Measurements from ENCODE around the gene FBL. TPM values are rescaled to one million over a fixed set of nuclear protein-coding genes. Genes with fewer than 3 reads are reported as not detected.
"Not testable (repeated sequence)": the region's sequence is repeated elsewhere in the genome, so short reads cannot be mapped to it uniquely, and the experiment has no call there.

The FBL gene
- total and polyA plus RNA-seq, 3 experiments from 2014 or later, result 182 to 682 (median 661) TPM

DNA sequence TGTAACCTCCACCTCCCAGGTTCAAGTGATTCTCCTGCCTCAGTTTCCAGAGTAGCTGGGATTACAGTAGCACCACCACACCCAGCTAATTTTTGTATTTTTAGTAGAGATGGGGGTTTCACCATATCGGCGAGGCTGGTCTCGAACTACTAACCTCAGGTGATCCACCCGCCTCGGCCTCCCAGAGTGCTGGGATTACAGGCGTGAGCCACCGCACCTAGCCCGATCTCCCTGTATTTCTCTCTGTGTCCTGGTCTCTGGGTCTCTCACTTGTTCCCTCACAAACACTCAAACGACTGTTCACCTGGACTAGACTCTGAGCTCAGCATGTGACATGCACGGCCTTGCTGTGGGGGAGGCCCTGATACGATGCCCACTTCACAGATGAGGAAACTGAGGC, 32.7 kb upstream of the FBL start:
- H3K9me3 ChIP-seq (ENCODE audit: low read length); POLR2A ChIA-PET; DNase-seq; H3K4me3 Mint-ChIP-seq; H3K27me3 Mint-ChIP-seq; H3K27me3 ChIP-seq (ENCODE audit: insufficient read depth, low read length, poor library complexity, severe bottlenecking); H3K9me3 Mint-ChIP-seq; H3K27ac ChIP-seq (ENCODE audit: low read depth, low read length); H3K36me3 ChIP-seq (ENCODE audit: insufficient read depth, low read length); CTCF ChIA-PET; H3K27ac Mint-ChIP-seq; H3K4me1 ChIP-seq (ENCODE audit: insufficient read depth, low read length); H3K4me3 ChIP-seq (ENCODE audit: low read length); H3K4me1 Mint-ChIP-seq: not testable (repeated sequence)
- peaks cover 0 to 20% (median 0%) of the 10 kb centered on the region in 3 donors for H3K36me3 Mint-ChIP-seq

DNA sequence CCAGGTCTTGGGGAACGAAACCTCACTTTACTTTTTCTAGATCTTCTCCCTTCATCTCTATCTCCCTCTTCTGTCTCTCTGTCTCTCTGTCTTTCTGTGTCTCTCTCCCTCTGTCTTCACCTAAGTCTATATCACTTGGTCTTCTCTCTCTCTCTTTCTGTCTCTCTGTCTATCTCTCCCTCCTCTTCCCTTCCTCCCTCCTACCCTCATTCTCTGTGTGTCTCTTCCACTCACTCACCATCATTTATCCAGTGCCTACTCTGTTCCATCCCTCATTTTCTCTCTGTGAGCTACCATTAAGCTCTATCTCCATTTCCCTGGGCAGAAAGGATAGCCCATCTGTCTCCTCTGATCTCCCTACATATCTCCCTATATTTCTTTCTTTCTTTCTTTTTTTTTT, 32.2 kb upstream of the FBL start:
- no peak overlapping the region for H3K4me3 Mint-ChIP-seq
- H3K4me1 ChIP-seq (ENCODE audit: insufficient read depth, low read length), result no peaks in the 10 kb centered on the region
- no peaks in the 10 kb centered on the region for H3K9me3 Mint-ChIP-seq
- no peak overlapping the region for H3K27ac ChIP-seq (ENCODE audit: low read depth, low read length)
- H3K36me3 ChIP-seq (ENCODE audit: insufficient read depth, low read length), result no peaks in the 10 kb centered on the region
- H3K4me1 Mint-ChIP-seq, result peaks cover 0 to 4% (median 0%) of the 10 kb centered on the region in 3 donors
- no peak for DNase-seq
- H3K4me3 ChIP-seq (ENCODE audit: low read length), result no peak overlapping the region
- H3K9me3 ChIP-seq (ENCODE audit: low read length), result no peaks in the 10 kb centered on the region
- ChIA-PET POLR2A (no interaction called here), CTCF (no interaction called here)
- no peaks in the 10 kb centered on the region for H3K27me3 Mint-ChIP-seq
- peaks cover 0 to 20% (median 0%) of the 10 kb centered on the region in 3 donors for H3K36me3 Mint-ChIP-seq
- H3K27ac Mint-ChIP-seq, result peak overlapping the region in 3 of 8 donors; percentile 1 to 81 (median 66)
- H3K27me3 ChIP-seq (ENCODE audit: insufficient read depth, low read length, poor library complexity, severe bottlenecking), result no peaks in the 10 kb centered on the region

DNA sequence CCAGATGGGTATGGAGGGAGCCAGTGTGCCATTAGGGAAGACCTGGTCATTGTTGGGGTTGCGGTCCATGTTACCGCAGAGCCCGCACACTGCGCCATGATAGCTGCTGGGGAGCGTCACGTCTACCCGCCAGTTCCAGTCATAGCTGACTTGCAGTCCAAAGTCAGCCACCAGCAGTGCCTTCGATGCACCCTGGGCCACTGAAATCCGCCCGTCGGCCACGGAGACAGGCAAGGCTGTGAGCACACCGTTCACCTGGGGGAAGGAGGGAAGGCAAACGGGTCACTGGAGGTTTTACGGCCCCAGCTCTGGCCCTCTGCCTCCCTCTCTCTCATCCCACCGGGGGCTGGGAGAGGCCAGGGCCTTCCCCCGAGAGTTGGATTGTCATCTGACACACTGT, 31.8 kb upstream of the FBL start:
- H3K27ac ChIP-seq (ENCODE audit: low read depth, low read length); H3K27me3 ChIP-seq (ENCODE audit: insufficient read depth, low read length, poor library complexity, severe bottlenecking); H3K9me3 Mint-ChIP-seq; H3K4me1 ChIP-seq (ENCODE audit: insufficient read depth, low read length); POLR2A ChIA-PET; H3K4me3 ChIP-seq (ENCODE audit: low read length); H3K27me3 Mint-ChIP-seq; H3K27ac Mint-ChIP-seq; H3K4me3 Mint-ChIP-seq; CTCF ChIA-PET; H3K36me3 ChIP-seq (ENCODE audit: insufficient read depth, low read length); H3K9me3 ChIP-seq (ENCODE audit: low read length); DNase-seq; H3K4me1 Mint-ChIP-seq: not testable (repeated sequence)
- H3K36me3 Mint-ChIP-seq, result peaks cover 0 to 20% (median 0%) of the 10 kb centered on the region in 3 donors

DNA sequence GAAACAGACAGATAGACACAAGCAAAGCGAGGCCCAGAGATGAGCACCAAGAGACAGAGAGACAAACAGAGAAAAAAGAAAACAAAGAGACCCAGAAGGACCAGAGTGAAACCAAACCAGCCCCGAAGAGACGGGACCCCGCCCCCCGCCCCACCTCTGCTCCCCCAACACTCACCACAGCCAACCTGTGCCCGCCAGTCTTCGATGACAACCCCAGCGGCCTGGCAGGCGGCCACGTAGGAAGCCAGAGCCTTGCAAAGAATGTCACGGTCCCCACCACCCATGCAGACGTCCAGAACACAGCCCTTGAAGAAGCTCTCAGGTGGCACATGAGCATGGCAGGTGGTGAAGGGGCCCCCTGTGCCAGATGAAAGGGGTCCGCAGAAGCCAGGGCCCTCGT, 31.3 kb upstream of the FBL start:
- CTCF ChIA-PET, POLR2A ChIA-PET, H3K27me3 Mint-ChIP-seq: not testable (repeated sequence)

DNA sequence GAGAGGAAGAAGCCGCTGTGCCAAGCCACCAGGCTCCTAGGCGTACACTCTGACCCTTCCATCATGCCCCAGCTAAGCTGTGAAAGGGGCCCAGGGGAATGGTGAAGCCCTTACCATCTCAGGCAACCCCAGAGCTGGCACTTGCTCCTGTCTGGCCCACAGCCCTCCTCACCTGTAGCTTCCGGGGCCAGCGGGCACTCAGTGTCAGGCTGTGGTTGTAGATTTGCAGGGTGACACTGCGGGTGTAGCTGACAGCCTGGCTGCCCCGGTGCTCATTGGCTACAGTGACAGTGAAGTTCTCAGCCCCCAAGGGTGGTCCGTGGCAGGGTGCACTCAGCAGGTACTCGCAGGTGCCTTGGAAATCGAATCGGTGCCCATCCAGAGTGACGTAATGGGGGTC, 30.3 kb upstream of the FBL start:
- CTCF ChIA-PET; DNase-seq; H3K4me3 Mint-ChIP-seq; POLR2A ChIA-PET; H3K4me1 Mint-ChIP-seq; H3K4me3 ChIP-seq (ENCODE audit: low read length); H3K27ac ChIP-seq (ENCODE audit: low read depth, low read length); H3K27me3 Mint-ChIP-seq; H3K9me3 Mint-ChIP-seq; H3K27ac Mint-ChIP-seq; H3K4me1 ChIP-seq (ENCODE audit: insufficient read depth, low read length); H3K9me3 ChIP-seq (ENCODE audit: low read length); H3K36me3 ChIP-seq (ENCODE audit: insufficient read depth, low read length); H3K27me3 ChIP-seq (ENCODE audit: insufficient read depth, low read length, poor library complexity, severe bottlenecking): not testable (repeated sequence)
- H3K36me3 Mint-ChIP-seq, result peaks cover 0 to 22% (median 0%) of the 10 kb centered on the region in 3 donors

More for the DNA sequence above, 31.3 kb upstream of the FBL start:
- DNase-seq, result peak in 2 of 5 donors; percentile 34 to 65
- H3K27ac ChIP-seq (ENCODE audit: low read depth, low read length); H3K4me1 ChIP-seq (ENCODE audit: insufficient read depth, low read length); H3K4me1 Mint-ChIP-seq; H3K27me3 ChIP-seq (ENCODE audit: insufficient read depth, low read length, poor library complexity, severe bottlenecking); H3K9me3 ChIP-seq (ENCODE audit: low read length); H3K4me3 ChIP-seq (ENCODE audit: low read length); H3K36me3 ChIP-seq (ENCODE audit: insufficient read depth, low read length); H3K4me3 Mint-ChIP-seq; H3K9me3 Mint-ChIP-seq: not testable (repeated sequence)
- H3K27ac Mint-ChIP-seq, result peak overlapping the region in 2 of 8 donors; percentile 38 to 47
- H3K36me3 Mint-ChIP-seq, result peaks cover 0 to 20% (median 0%) of the 10 kb centered on the region in 3 donors

DNA sequence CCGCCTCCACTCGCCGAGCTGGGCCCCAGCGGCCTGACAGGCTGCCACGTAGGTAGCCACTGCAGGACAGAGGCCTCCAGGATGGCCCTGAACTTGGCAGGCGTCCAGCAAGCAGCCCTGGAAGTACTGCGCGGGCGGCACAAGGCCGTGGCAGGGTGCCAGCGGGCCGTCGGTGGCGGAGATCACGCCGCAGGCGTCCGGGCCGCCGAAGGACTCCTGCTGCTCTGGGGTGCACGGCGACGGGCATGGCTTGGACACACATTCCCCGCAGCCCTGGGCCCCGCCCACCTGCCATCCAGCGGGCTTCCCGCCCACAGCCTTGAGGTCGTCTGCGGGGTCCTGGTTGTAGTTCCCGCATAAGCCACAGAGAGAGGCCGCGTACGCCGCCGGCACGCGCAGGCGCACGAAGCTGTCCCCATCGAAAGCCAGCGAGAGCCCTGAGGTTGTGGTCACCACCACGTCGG, 29.3 kb upstream of the FBL start:
- H3K4me1 Mint-ChIP-seq; H3K27me3 Mint-ChIP-seq; H3K9me3 Mint-ChIP-seq; H3K36me3 ChIP-seq (ENCODE audit: insufficient read depth, low read length); H3K27ac Mint-ChIP-seq; H3K4me3 Mint-ChIP-seq; DNase-seq; POLR2A ChIA-PET; H3K4me1 ChIP-seq (ENCODE audit: insufficient read depth, low read length); H3K4me3 ChIP-seq (ENCODE audit: low read length); CTCF ChIA-PET; H3K9me3 ChIP-seq (ENCODE audit: low read length); H3K27ac ChIP-seq (ENCODE audit: low read depth, low read length); H3K27me3 ChIP-seq (ENCODE audit: insufficient read depth, low read length, poor library complexity, severe bottlenecking): not testable (repeated sequence)
- peaks cover 0 to 27% (median 0%) of the 10 kb centered on the region in 3 donors for H3K36me3 Mint-ChIP-seq

DNA sequence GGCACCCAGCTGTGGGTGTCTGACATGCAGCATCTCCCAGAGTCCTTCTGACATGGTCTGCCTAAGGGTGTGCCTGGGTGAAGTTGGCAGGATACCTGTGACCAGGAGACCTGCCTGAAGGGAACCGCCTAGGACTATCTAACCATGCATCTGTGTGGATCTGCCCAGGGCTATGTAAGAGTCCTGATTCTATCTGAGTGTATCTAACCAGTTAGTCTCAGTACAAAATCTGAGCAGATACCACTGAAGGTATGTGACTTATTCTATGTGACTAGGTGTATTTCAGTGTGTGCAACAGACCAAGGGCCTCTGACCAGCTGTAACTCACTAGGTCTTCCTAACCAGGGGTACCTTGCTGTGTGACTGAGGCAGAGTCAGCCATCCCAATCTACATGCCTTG, 28.2 kb upstream of the FBL start:
- Histone ChIP-seq H3K36me3 (ENCODE audit: insufficient read depth, low read length) (no peaks in the 10 kb centered on the region), H3K27me3 (ENCODE audit: insufficient read depth, low read length, poor library complexity, severe bottlenecking) (no peaks in the 10 kb centered on the region), H3K4me1 (ENCODE audit: insufficient read depth, low read length) (no peaks in the 10 kb centered on the region), H3K9me3 (ENCODE audit: low read length) (no peaks in the 10 kb centered on the region), H3K4me3 (ENCODE audit: low read length) (no peak overlapping the region), H3K27ac (ENCODE audit: low read depth, low read length) (no peak overlapping the region)
- POLR2A ChIA-PET, result no interaction called here
- Mint-ChIP-seq H3K27me3 (no peaks in the 10 kb centered on the region), H3K9me3 (no peaks in the 10 kb centered on the region), H3K4me1 (no peaks in the 10 kb centered on the region), H3K4me3 (no peak overlapping the region), H3K36me3 (peaks cover 0 to 32% (median 4%) of the 10 kb centered on the region in 3 donors), H3K27ac (no peak overlapping the region)
- CTCF ChIA-PET, result no interaction called here
- no peak for DNase-seq

DNA sequence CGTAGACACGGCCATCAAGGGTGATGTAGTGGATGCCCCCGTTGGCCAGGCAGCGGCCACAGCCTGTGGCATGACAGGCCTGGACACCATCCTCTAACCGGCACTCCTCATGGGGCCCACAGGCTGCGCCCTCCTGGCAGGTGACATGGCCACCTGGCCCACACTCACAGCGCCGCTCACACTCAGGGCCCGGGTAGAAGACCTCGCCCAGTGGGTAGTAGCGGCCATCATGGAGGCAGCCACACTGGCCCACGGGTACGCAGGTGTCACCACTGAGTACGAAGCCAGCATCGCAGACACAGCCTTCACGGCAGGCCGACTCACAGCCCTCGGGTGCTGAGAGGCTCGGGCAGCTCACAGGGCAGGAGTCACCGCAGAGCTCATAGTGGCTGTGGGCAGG, 27.2 kb upstream of the FBL start:
- H3K36me3 Mint-ChIP-seq, result peaks cover 0 to 34% (median 4%) of the 10 kb centered on the region in 3 donors
- H3K9me3 ChIP-seq (ENCODE audit: low read length), result no peaks in the 10 kb centered on the region
- H3K27ac Mint-ChIP-seq, result no peak overlapping the region
- ChIA-PET CTCF (no interaction called here), POLR2A (no interaction called here)
- no peaks in the 10 kb centered on the region for H3K4me1 ChIP-seq (ENCODE audit: insufficient read depth, low read length)
- no peaks in the 10 kb centered on the region for H3K4me1 Mint-ChIP-seq
- no peaks in the 10 kb centered on the region for H3K9me3 Mint-ChIP-seq
- H3K27me3 ChIP-seq (ENCODE audit: insufficient read depth, low read length, poor library complexity, severe bottlenecking), result no peaks in the 10 kb centered on the region
- H3K27ac ChIP-seq (ENCODE audit: low read depth, low read length), result no peak overlapping the region
- H3K36me3 ChIP-seq (ENCODE audit: insufficient read depth, low read length), result no peaks in the 10 kb centered on the region
- DNase-seq, result no peak
- H3K4me3 ChIP-seq (ENCODE audit: low read length), result no peak overlapping the region
- no peak overlapping the region for H3K4me3 Mint-ChIP-seq
- no peaks in the 10 kb centered on the region for H3K27me3 Mint-ChIP-seq
